ENCODE data around the gene CIAO2A. TPM values are rescaled to one million over a fixed set of nuclear protein-coding genes. Genes with fewer than 3 reads are reported as not detected.

The CIAO2A gene
- total and polyA plus RNA-seq, 4 donors, result 124 to 404 (median 159) TPM

DNA sequence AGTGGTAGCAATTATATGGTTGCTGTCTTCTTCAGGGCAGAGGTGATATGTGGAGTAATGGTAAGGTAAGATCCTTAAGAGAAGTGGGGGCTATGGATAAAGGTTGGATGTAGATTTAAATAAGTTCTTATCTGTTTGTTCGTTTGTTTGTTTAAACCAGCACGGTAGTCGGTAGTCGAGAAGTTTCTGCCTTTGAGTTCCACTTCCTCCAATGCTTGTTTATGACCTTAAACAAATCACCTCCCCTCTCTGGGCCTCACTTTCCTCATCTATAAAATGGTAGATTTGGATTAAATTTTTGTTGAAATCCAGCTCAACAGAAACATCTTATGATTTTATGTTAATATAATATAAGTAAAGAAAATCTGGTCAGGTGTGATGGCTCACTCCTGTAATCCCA lies 59.1 kb downstream of the CIAO2A start (continued):
- TF ChIP-seq RXRA (IDR thresholded peaks at IDR 0.05), result no peak
- TF ChIP-seq EGR1 (IDR thresholded peaks at IDR 0.05; ENCODE audit: low read depth in 2 of 2), result no peak
- TF ChIP-seq RAD21 (IDR thresholded peaks at IDR 0.05), result no peak
- no peak for TF ChIP-seq CTCF (IDR thresholded peaks at IDR 0.05; ENCODE audit: low read depth, low read length, missing input control)
- TF ChIP-seq YY1 (IDR thresholded peaks at IDR 0.05), result no peak
- TF ChIP-seq HNF4G (IDR thresholded peaks at IDR 0.05), result no peak
- no peak for TF ChIP-seq SP1 (IDR thresholded peaks at IDR 0.05)

DNA sequence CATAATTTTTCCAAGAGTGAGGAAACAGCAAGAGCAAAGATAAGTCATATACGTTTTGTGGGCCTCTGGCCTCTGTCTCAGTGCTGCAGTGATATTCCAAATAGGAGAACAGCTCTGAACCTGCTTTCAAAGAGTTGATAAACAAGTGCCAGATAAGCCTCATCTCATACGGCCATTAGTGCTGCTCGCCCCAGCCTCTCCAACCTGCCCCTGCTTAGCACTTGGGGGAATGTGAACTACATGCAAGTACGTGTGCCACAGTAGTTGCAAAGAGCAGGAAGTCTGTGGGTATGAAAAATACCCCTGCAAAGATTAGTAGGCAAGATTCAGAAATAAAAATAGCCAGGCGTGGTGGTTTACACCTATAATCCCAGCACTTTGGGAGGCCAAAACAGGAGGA lies 61.3 kb downstream of the CIAO2A start:
- Histone ChIP-seq H3K4me3 (ENCODE audit: low read depth in 1 of 3, low read length in 3 of 3) (no peak overlapping the region), H3K9me3 (ENCODE audit: control insufficient read depth in 4 of 4, low read length in 3 of 4) (no peaks in the 10 kb centered on the region), H3K27ac (ENCODE audit: low read depth in 1 of 2, low read length in 2 of 2) (no peak overlapping the region), H3K36me3 (ENCODE audit: control insufficient read depth in 4 of 4, insufficient read depth in 3 of 4, low read depth in 1 of 4, low read length in 3 of 4) (no peaks in the 10 kb centered on the region), H3K9ac (ENCODE audit: low read depth in 1 of 2, low read length in 2 of 2) (no peak overlapping the region), H3K27me3 (ENCODE audit: control insufficient read depth in 4 of 4, insufficient read depth in 4 of 4, low read length in 3 of 4) (no peaks in the 10 kb centered on the region), H3K4me1 (ENCODE audit: control insufficient read depth in 4 of 4, insufficient read depth in 4 of 4, low read length in 3 of 4) (peaks cover 0 to 6% (median 2%) of the 10 kb centered on the region in 4 donors)
- TF ChIP-seq YY1 (IDR thresholded peaks at IDR 0.05), result no peak
- DNase-seq (ENCODE audit: low spot score), result no peak
- 87% methylated on average over 5 of the region's 5 CpGs for WGBS

- Histone ChIP-seq H3K4me1 (ENCODE audit: control insufficient read depth in 4 of 4, insufficient read depth in 4 of 4, low read length in 3 of 4) (peaks cover 0 to 9% (median 2%) of the 10 kb centered on the region in 4 donors), H3K27ac (ENCODE audit: low read depth in 1 of 2, low read length in 2 of 2) (no peak overlapping the region), H3K4me3 (ENCODE audit: low read depth in 1 of 3, low read length in 3 of 3) (no peak overlapping the region), H3K27me3 (ENCODE audit: control insufficient read depth in 4 of 4, insufficient read depth in 4 of 4, low read length in 3 of 4) (no peaks in the 10 kb centered on the region), H3K9ac (ENCODE audit: low read depth in 1 of 2, low read length in 2 of 2) (no peak overlapping the region), H3K9me3 (ENCODE audit: control insufficient read depth in 4 of 4, low read length in 3 of 4) (no peaks in the 10 kb centered on the region), H3K36me3 (ENCODE audit: control insufficient read depth in 4 of 4, insufficient read depth in 3 of 4, low read depth in 1 of 4, low read length in 3 of 4) (no peaks in the 10 kb centered on the region)
- no peak for DNase-seq (ENCODE audit: low spot score)
- TF ChIP-seq HNF4A (conservative IDR thresholded peaks at IDR 0.05), result peak in 1 of 2 donors; percentile 32
- no peak for TF ChIP-seq ZBTB33 (IDR thresholded peaks at IDR 0.05)
- 83% methylated on average over 4 of the region's 4 CpGs for WGBS
Observed at GRCh38 chr15:64030123-64030522, 63.5 kb downstream of the CIAO2A start.

DNA sequence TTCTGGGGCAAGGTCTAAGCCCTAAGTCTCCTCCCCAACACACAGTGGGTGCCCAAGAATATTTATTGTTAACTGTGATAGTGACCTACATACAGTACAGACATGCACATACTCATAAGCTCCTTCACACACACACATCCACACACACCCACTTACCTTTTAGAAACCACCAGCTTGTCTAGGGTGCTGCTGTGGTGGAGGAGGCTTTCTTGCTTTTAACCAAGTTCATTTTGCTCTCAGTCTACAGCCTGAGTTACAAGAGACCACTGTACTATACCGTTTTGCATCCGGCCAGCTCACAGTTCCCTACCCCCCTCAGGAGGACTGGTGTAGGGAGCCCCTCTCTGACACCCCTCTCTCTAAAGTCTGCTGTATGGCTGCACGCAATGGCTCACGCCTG lies 64.0 kb downstream of the CIAO2A start:
- DNase-seq (ENCODE audit: low spot score), result no peak
- Histone ChIP-seq H3K9ac (ENCODE audit: low read depth in 1 of 2, low read length in 2 of 2) (no peak overlapping the region), H3K4me1 (ENCODE audit: control insufficient read depth in 4 of 4, insufficient read depth in 4 of 4, low read length in 3 of 4) (peaks cover 0 to 9% (median 2%) of the 10 kb centered on the region in 4 donors), H3K27me3 (ENCODE audit: control insufficient read depth in 4 of 4, insufficient read depth in 4 of 4, low read length in 3 of 4) (no peaks in the 10 kb centered on the region), H3K27ac (ENCODE audit: low read depth in 1 of 2, low read length in 2 of 2) (no peak overlapping the region), H3K4me3 (ENCODE audit: low read depth in 1 of 3, low read length in 3 of 3) (no peak overlapping the region), H3K36me3 (ENCODE audit: control insufficient read depth in 4 of 4, insufficient read depth in 3 of 4, low read depth in 1 of 4, low read length in 3 of 4) (no peaks in the 10 kb centered on the region), H3K9me3 (ENCODE audit: control insufficient read depth in 4 of 4, low read length in 3 of 4) (no peaks in the 10 kb centered on the region)
- TF ChIP-seq HNF4G (IDR thresholded peaks at IDR 0.05) (no peak), REST (IDR thresholded peaks at IDR 0.05) (no peak), EGR1 (IDR thresholded peaks at IDR 0.05; ENCODE audit: low read depth in 2 of 2) (no peak), ZBTB33 (IDR thresholded peaks at IDR 0.05) (no peak), FOXA2 (IDR thresholded peaks at IDR 0.05) (no peak), RAD21 (IDR thresholded peaks at IDR 0.05) (no peak)
- TF ChIP-seq, protein P1, sequence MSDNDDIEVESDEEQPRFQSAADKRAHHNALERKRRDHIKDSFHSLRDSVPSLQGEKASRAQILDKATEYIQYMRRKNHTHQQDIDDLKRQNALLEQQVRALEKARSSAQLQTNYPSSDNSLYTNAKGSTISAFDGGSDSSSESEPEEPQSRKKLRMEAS (IDR thresholded peaks at IDR 0.05), result no peak
- 96% methylated on average over 4 of the region's 4 CpGs for whole genome bisulfite sequencing

All from liver (tissue), 9 donors.